Endothelial cell of umbilical vein (primary cell): ENCODE measurements around the gene SLC25A13. TPM values are rescaled to one million over a fixed set of nuclear protein-coding genes. Genes with fewer than 3 reads are reported as not detected.

Experiments
- BruUV-seq: library from RNA; stranded (reverse); fragments of 400-500 nt; replicated peaks from 2 replicates; lab custom pipeline; 2021; lab: Mats Ljungman, UMichigan
- CTCF ChIA-PET: fragments of 300-600, 350-600 bp; sonication (Branson Sonifier 250); formaldehyde crosslinking; loops from one replicate; lab custom pipeline; 2021; ENCODE audit warnings: antibody characterized with exemption, inconsistent platforms; lab: Charles Lee
- POLR2A ChIA-PET: fragments of 300-600, 350-600 bp; sonication (Branson Sonifier 250); formaldehyde crosslinking; loops from one replicate; lab custom pipeline; 2021; ENCODE audit warnings: antibody characterized with exemption, inconsistent platforms; lab: Charles Lee
- DNase-seq: peaks from one replicate; pipeline ENCODE4 v3.0.0-alpha.2; 2011; ENCODE audit warnings: low read depth, low spot score
- FAIRE-seq: peaks from 2 replicates; lab custom pipeline; 2011; peaks lifted over from hg19 to GRCh38; lab: Jason Lieb, UNC
- H2AFZ ChIP-seq: 2 replicates; pipeline ENCODE4 v1.6.0; 2012; ENCODE audit warnings: low read depth, low read length, control low read depth, inconsistent platforms
- H3K27ac ChIP-seq: 2 replicates; pipeline ENCODE4 v1.5.1; 2011; ENCODE audit warnings: low read depth, mild to moderate bottlenecking, control low read depth, low read length, moderate library complexity; ENCODE audit not compliant: insufficient read depth
- H3K27me3 ChIP-seq, 2 experiments: 2 replicates each; pipeline versions ENCODE4 v1.6.0 to v1.6.1; 2011; ENCODE audit warnings: low read length in 2 of 2, mixed read lengths in 1 of 2; ENCODE audit not compliant: control insufficient read depth in 2 of 2, insufficient read depth in 2 of 2
- H3K36me3 ChIP-seq, 2 experiments: 2 replicates in 1 of 2; 3 replicates in 1 of 2; pipeline ENCODE4 v1.5.1; 2011; ENCODE audit warnings: low read length in 2 of 2, mild to moderate bottlenecking in 1 of 2, moderate library complexity in 1 of 2; ENCODE audit not compliant: control insufficient read depth in 2 of 2, insufficient read depth in 2 of 2; ENCODE audit errors: extremely low read depth in 1 of 2
- H3K4me1 ChIP-seq: 3 replicates; pipeline ENCODE4 v1.5.1; 2011; ENCODE audit warnings: mild to moderate bottlenecking, low read length; ENCODE audit not compliant: control insufficient read depth, insufficient read depth; ENCODE audit errors: extremely low read depth
- H3K4me2 ChIP-seq: 2 replicates; pipeline ENCODE4 v1.6.1; 2011; ENCODE audit warnings: low read length, control low read depth, mixed read lengths; ENCODE audit not compliant: insufficient read depth
- H3K4me3 ChIP-seq, 3 experiments: fragments of 200-600 bp in 1 of 3; sonication (generic), shearing (Covaris generic) in 1 of 3; replicated peaks in 1 of 3; 2 replicates each; pipeline ENCODE4 v1.5.1; 2011 to 2016; ENCODE audit warnings: control low read depth in 3 of 3, low read length in 3 of 3, mild to moderate bottlenecking in 2 of 3, inconsistent platforms in 1 of 3, low read depth in 1 of 3, moderate library complexity in 1 of 3; ENCODE audit not compliant: insufficient read depth in 1 of 3
- H3K79me2 ChIP-seq: 2 replicates; pipeline ENCODE4 v1.6.0; 2012; ENCODE audit warnings: low read length, inconsistent platforms; ENCODE audit not compliant: control insufficient read depth, insufficient read depth
- H3K9ac ChIP-seq: replicated peaks from 2 replicates; pipeline ENCODE3; 2011; ENCODE audit warnings: low read length, control low read depth; ENCODE audit not compliant: insufficient read depth; ENCODE audit errors: extremely low read depth
- H3K9me1 ChIP-seq: replicated peaks from 3 replicates; pipeline ENCODE4 v1.6.0; 2011; ENCODE audit warnings: mild to moderate bottlenecking, low read length; ENCODE audit not compliant: control insufficient read depth, insufficient read depth; ENCODE audit errors: extremely low read depth
- H3K9me3 ChIP-seq: replicated peaks from 2 replicates; pipeline ENCODE4 v1.5.1; 2012; ENCODE audit warnings: low read length, inconsistent platforms; ENCODE audit not compliant: control insufficient read depth, insufficient read depth
- H4K20me1 ChIP-seq: replicated peaks from 2 replicates; pipeline ENCODE3; 2011; ENCODE audit warnings: mild to moderate bottlenecking, low read length; ENCODE audit not compliant: control insufficient read depth, insufficient read depth; ENCODE audit errors: extremely low read depth
- EZH2 ChIP-seq: IDR thresholded peaks from 2 replicates; pipeline ENCODE4 v1.6.1; 2012; ENCODE audit warnings: borderline replicate concordance, low read depth, mild to moderate bottlenecking, moderate library complexity, low read length, inconsistent platforms; ENCODE audit not compliant: severe bottlenecking
- FOS ChIP-seq: IDR thresholded peaks from 2 replicates; pipeline ENCODE4 v1.6.1; 2011; ENCODE audit warnings: mild to moderate bottlenecking, low read length, moderate library complexity, borderline replicate concordance; ENCODE audit not compliant: insufficient read depth
- GATA2 ChIP-seq: IDR thresholded peaks from 2 replicates; pipeline ENCODE4 v1.7.0; 2011; ENCODE audit warnings: low read depth, mild to moderate bottlenecking, moderate library complexity, mixed read lengths, low read length; ENCODE audit not compliant: insufficient read length, insufficient read depth
- JUN ChIP-seq: IDR thresholded peaks from 2 replicates; pipeline ENCODE4 v1.6.1; 2011; ENCODE audit warnings: borderline replicate concordance, low read depth; ENCODE audit not compliant: insufficient read length, insufficient read depth
- MYC ChIP-seq: IDR thresholded peaks from one replicate; pipeline ENCODE4 v1.6.1; 2011; ENCODE audit warnings: mild to moderate bottlenecking, low read depth, low read length
- POLR2A ChIP-seq: IDR thresholded peaks from 2 replicates; pipeline ENCODE4 v1.6.1; 2012; ENCODE audit warnings: low read depth, mild to moderate bottlenecking, control low read depth, low read length
- POLR2AphosphoS5 ChIP-seq: IDR thresholded peaks from 2 replicates; pipeline ENCODE4 v1.6.1; 2012; ENCODE audit warnings: low read depth, mild to moderate bottlenecking, control low read depth, low read length, moderate library complexity; ENCODE audit not compliant: insufficient read depth
- dilution Hi-C: fragments of 300-500 bp; cut with MboI; formaldehyde crosslinking; loops from one replicate; pipeline ENCODE4 v1.15.0; 2019; ENCODE audit warnings: low sequenced_read_pairs; ENCODE audit not compliant: extremely low pct_ligation_motif_present
- intact Hi-C: fragments of 100-400 bp; cut with micrococcal nuclease; formaldehyde crosslinking; loops from one replicate; pipeline ENCODE4 v1.10.0; 2022
- polyA plus RNA-seq, 4 experiments: library from polyadenylated mRNA; depleted of rRNA in 3 of 4; stranded (reverse) in 3 of 4; unstranded in 1 of 4; fragments of >200 nt; gene quantifications; 2 replicates each; pipeline versions ENCODE4 v1.2.1 to v1.2.3, GENCODE V29; 2011 to 2012; ENCODE audit warnings: missing spikeins in 1 of 4
- total RNA-seq: library from RNA; stranded (reverse); gene quantifications from 2 replicates; pipeline ENCODE4 v1.2.3, GENCODE V29; 2021
- TF ChIP-seq, protein P1 (sequence below): IDR thresholded peaks from 2 replicates; pipeline ENCODE4 v1.6.1; 2011; ENCODE audit not compliant: insufficient read depth, insufficient read length
- TF ChIP-seq, protein P2 (sequence below), 2 donors: IDR thresholded peaks; 1 replicate in 1 of 2; 2 replicates in 1 of 2; pipeline ENCODE4 v1.5.1; 2011; ENCODE audit warnings: low read length in 2 of 2, mild to moderate bottlenecking in 2 of 2, moderate library complexity in 2 of 2, control low read depth in 1 of 2, inconsistent platforms in 1 of 2, low read depth in 1 of 2; ENCODE audit not compliant: insufficient read depth in 1 of 2; ENCODE audit errors: extremely low read depth in 1 of 2

The SLC25A13 gene
- total and polyA plus RNA-seq, 2 donors (not counting 3 experiments of a cell fraction or from before 2014, with no cell fraction given) = 13.2 to 34.4 TPM

DNA sequence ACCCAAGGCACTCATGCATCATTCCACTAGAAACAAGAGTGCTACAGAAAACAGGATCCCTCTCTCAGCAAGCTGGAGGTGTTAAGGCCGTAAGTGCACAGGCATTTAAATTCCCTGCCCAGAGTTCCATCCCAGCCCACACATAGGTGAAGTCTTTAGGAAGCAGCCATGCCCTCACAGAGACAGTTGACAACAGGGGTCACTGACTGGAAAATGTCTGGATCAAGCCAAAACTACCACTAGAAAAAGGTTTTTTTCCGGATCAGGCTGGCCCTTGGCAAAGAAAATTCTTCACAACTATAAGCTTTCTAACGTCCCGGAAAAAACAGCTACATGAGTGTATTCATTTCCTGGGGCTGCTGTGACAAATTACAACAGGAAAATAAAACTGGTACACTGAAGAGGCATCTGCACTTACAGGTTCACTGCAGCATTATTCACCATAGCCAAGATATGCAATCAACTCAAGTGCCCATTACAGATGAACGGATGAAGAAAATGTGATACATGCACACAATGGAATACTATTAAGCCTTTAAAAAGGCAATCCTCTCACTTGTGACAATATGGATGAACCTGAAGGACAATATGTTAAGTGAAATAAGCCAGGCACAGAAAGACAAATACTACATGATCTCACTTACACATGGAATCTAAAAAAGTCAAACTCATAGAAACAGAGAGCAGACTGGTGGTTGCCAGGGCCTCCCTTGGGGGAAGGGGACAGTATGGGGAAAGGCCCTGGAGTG lies 52.5 kb downstream of the SLC25A13 start:
- Histone ChIP-seq H3K27ac (no peak overlapping the region), H4K20me1 (no peaks in the 10 kb centered on the region), H3K36me3 (no peaks in the 10 kb centered on the region), H3K9me3 (no peaks in the 10 kb centered on the region), H3K4me3 (no peak overlapping the region), H3K9me1 (no peaks in the 10 kb centered on the region), H3K27me3 (no peaks in the 10 kb centered on the region), H3K4me2 (no peak overlapping the region), H3K79me2 (no peaks in the 10 kb centered on the region), H2AFZ (no peak overlapping the region), H3K4me1 (no peaks in the 10 kb centered on the region), H3K9ac (no peak overlapping the region)
- dilution Hi-C loops = no loop called here
- TF ChIP-seq, protein P1, sequence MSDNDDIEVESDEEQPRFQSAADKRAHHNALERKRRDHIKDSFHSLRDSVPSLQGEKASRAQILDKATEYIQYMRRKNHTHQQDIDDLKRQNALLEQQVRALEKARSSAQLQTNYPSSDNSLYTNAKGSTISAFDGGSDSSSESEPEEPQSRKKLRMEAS = no peak
- no peak for TF ChIP-seq EZH2
- no peak for TF ChIP-seq POLR2AphosphoS5
- no peak for TF ChIP-seq GATA2
- TF ChIP-seq FOS = no peak
- no peak for TF ChIP-seq POLR2A
- TF ChIP-seq, protein P2, sequence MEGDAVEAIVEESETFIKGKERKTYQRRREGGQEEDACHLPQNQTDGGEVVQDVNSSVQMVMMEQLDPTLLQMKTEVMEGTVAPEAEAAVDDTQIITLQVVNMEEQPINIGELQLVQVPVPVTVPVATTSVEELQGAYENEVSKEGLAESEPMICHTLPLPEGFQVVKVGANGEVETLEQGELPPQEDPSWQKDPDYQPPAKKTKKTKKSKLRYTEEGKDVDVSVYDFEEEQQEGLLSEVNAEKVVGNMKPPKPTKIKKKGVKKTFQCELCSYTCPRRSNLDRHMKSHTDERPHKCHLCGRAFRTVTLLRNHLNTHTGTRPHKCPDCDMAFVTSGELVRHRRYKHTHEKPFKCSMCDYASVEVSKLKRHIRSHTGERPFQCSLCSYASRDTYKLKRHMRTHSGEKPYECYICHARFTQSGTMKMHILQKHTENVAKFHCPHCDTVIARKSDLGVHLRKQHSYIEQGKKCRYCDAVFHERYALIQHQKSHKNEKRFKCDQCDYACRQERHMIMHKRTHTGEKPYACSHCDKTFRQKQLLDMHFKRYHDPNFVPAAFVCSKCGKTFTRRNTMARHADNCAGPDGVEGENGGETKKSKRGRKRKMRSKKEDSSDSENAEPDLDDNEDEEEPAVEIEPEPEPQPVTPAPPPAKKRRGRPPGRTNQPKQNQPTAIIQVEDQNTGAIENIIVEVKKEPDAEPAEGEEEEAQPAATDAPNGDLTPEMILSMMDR (IDR thresholded peaks at IDR 0.05; ENCODE audit: extremely low read depth in 1 of 2, insufficient read depth in 1 of 2, low read depth in 1 of 2, low read length in 2 of 2) = no peak
- TF ChIP-seq MYC = no peak
- no peak for TF ChIP-seq JUN
- BruUV-seq = no TSS peak
- CTCF ChIA-PET = no interaction called here
- POLR2A ChIA-PET = no interaction called here
- DNase-seq (no peak), FAIRE-seq (no peak)
- intact Hi-C loops = no loop called here
